ENCODE data around the gene ASH1L.
A peak's percentile ranks its signal among the peaks of the same experiment; 100 is the strongest.

ASH1L gene

DNA sequence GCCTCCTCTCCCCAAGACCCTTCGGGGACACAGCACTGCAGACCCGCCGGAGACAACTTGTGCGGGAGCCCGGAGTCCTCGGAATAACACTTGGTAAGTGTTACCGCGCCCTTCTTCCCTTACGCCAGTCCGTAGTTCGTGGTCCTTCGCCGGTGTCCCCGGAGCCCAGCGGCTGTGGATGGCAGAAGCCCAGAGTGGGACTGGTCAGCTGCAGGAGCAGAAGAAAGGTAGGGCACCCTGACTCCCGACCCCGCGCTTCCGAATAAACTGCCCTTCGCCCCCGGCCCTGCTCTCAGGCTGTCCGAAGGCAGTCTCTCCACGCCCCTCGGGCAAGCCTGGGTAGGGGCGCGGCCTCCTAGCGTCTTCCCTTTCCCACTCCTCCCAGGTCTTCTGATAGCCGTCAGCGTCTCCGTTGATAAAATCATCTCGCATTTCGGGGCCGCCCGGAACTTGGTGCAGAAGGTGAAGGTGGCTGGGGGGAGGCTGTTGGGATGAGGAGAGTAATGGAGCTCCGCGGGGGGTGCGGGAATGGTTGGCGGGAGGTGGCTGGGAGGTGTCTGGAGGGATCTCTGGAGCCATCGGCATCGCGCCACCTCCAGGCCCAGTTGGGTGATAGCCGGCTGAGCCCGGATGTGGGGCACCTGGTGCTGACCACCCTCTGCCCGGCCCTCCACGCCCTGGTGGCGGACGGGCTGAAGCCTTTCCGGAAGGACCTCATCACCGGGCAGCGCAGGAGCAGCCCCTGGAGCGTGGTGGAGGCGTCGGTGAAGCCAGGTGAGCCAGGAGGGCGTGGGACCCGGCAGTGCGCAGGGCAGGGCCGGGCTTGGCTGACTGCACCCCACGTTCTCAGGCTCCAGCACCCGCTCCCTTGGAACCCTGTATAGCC is 237.6 kb downstream of the ASH1L start:
- DNase-seq (ENCODE audit: low read depth), result peak; percentile 61
- TF ChIP-seq, protein P1, sequence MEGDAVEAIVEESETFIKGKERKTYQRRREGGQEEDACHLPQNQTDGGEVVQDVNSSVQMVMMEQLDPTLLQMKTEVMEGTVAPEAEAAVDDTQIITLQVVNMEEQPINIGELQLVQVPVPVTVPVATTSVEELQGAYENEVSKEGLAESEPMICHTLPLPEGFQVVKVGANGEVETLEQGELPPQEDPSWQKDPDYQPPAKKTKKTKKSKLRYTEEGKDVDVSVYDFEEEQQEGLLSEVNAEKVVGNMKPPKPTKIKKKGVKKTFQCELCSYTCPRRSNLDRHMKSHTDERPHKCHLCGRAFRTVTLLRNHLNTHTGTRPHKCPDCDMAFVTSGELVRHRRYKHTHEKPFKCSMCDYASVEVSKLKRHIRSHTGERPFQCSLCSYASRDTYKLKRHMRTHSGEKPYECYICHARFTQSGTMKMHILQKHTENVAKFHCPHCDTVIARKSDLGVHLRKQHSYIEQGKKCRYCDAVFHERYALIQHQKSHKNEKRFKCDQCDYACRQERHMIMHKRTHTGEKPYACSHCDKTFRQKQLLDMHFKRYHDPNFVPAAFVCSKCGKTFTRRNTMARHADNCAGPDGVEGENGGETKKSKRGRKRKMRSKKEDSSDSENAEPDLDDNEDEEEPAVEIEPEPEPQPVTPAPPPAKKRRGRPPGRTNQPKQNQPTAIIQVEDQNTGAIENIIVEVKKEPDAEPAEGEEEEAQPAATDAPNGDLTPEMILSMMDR (IDR thresholded peaks at IDR 0.05; ENCODE audit: insufficient read depth, low read depth, low read length, missing control alignments), result peak; percentile 57
- H3K4me3 ChIP-seq (ENCODE audit: low read length), result peak overlapping the region; percentile 92

DNA sequence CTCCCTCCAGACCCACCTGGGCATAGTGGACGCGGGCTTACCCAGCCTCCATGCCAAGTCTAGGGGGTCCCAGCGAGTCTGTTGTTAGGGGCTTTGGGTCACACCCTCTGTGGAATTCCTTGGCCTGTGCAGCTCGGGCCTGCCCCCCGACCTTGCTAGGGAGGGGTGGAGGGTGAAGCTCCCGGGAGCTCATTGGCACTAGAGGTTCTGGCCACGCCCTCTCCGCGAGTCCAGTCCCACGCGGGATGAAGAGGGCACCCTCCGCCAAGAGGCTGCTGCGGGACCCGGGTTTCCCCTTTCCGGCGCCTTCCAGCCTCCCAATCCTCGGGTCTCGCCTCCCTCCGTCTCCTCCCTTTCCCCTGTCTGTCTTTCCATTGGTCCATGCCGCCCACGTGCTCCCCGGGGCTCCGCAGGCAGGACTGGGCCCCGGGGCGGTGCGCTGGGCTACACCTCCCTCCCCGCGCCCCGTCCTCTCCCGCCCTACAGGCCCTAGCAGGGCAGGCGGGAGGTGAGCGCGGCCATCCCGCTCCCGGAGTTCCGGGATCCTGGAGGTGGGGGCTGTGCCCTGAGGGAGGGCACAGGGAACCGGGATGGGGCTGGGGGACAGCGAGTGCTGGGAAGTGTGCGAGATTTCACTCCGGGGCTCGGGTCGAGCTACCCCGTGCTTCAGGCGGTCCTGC is 238.4 kb downstream of the ASH1L start:
- peak; percentile 97 for DNase-seq (ENCODE audit: low read depth)
- H3K4me3 ChIP-seq (ENCODE audit: low read length), result peak overlapping the region; percentile 92
- TF ChIP-seq, protein P1 (IDR thresholded peaks at IDR 0.05; ENCODE audit: insufficient read depth, low read depth, low read length, missing control alignments), result no peak

DNA sequence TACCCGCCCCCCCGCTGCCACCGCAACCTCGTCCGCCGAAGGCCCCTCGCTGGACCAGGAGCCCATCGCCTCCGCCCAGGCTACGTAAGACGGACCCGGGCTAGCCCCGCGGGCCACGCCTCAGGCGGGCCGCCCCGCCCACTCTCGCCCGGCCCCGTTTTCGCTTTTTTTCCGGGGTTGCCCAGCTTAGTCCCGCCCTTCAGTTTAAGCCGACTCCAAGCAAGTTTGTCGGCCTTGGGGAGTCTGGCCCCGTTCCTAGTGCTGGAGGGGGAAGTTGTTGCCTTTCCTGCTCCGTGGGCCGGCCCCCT is 238.9 kb downstream of the ASH1L start:
- peak; percentile 90 for DNase-seq (ENCODE audit: low read depth)
- H3K4me3 ChIP-seq (ENCODE audit: low read length), result peak overlapping the region; percentile 92
- TF ChIP-seq, protein P1 (IDR thresholded peaks at IDR 0.05; ENCODE audit: insufficient read depth, low read depth, low read length, missing control alignments), result no peak

DNA sequence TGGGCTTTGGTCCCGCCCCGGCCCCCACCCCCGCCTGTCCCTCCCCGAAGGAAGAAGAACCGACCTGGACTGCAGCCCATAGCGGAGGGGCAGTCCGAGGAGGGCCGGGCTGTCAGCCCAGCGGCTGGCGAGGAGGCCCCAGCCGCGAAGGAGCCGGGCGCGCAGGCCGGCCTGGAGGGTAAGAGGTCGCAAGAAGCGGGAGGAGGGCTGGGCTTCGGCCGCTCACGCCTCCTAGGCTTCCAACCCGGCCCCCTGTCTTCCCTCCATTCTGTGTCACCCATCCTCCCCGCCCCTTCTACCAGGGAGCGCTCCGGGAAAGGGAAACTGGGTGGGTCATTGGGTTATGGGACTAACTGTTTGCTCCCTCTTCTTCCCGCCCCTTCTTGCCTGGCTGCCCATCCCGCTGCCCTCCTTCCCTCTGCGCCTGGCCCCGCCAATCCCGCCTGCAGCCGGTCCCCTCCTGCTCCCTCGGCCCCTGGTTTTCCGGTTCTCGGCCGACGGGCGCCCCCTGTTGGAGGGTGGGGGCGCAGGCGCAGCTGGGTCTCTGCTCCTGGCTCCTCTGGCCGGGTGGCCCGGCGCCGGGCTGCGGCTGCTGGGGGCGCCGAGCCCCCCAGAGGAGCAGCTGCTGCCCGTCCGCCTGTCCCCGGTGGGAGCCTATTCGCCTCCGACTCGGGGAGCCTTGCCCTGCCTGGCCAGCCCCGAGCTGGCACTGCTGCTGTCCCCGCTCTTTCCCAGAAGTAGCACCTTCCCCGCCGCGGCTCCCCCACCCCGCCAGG is 239.5 kb downstream of the ASH1L start:
- TF ChIP-seq, protein P1 (IDR thresholded peaks at IDR 0.05; ENCODE audit: insufficient read depth, low read depth, low read length, missing control alignments), result peak; percentile 65
- H3K4me3 ChIP-seq (ENCODE audit: low read length), result peak overlapping the region; percentile 92
- peak; percentile 87 for DNase-seq (ENCODE audit: low read depth)

DNA sequence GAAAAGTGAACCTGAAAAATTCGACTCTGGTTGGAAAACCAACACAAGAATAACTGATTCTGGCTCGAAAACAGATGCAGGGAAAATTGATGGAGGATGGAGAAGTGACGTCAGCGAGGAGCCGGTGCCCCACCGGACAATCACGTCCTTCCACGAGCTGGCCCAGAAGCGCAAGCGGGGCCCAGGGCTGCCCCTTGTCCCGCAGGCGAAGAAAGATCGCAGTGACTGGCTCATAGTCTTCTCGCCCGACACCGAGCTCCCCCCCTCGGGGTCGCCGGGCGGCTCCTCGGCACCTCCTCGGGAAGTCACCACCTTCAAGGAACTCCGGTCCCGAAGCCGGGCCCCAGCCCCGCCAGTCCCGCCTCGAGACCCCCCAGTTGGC is 240.0 kb downstream of the ASH1L start:
- peak; percentile 16 for DNase-seq (ENCODE audit: low read depth)
- H3K4me3 ChIP-seq (ENCODE audit: low read length), result peak overlapping the region; percentile 92
- TF ChIP-seq, protein P1 (IDR thresholded peaks at IDR 0.05; ENCODE audit: insufficient read depth, low read depth, low read length, missing control alignments), result no peak

DNA sequence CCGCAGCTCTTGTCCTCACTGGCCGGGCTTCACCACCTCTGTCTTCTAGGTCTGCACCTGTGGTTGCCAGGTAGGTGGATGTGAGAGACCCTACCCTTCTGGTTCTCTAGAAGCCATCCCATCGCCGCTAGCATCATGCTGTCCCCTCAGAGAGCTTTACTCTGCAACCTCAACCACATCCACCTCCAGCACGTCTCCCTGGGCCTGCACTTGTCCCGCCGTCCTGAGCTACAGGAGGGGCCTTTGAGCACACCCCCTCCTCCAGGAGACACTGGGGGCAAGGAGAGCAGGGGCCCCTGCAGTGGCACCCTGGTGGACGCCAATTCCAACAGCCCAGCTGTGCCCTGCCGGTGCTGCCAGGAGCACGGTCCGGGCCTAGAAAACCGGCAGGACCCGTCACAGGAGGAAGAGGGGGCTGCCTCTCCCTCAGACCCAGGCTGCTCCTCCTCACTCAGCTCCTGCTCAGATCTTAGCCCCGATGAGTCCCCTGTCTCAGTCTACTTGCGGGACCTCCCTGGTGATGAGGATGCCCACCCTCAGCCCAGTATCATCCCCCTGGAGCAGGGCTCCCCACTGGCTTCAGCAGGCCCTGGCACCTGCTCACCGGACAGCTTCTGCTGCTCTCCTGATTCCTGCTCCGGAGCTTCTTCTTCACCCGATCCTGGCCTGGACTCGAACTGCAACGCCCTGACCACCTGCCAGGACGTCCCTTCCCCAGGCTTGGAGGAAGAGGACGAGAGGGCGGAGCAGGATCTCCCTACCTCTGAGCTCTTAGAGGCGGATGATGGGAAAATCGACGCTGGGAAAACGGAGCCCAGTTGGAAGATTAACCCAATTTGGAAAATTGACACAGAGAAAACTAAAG is 240.7 kb downstream of the ASH1L start:
- TF ChIP-seq, protein P1 (IDR thresholded peaks at IDR 0.05; ENCODE audit: insufficient read depth, low read depth, low read length, missing control alignments), result no peak
- DNase-seq (ENCODE audit: low read depth), result peak; percentile 19
- H3K4me3 ChIP-seq (ENCODE audit: low read length), result peak overlapping the region; percentile 92
